HCT116 (cell line): ENCODE results near the gene SUGCT. TPM values are rescaled to one million over a fixed set of nuclear protein-coding genes. Genes with fewer than 3 reads are reported as not detected.

Experiments
- ATAC-seq: fragments of 200-7000 bp; cut with Tn5 transposase; 2 replicates; pipeline ENCODE4 v1.9.1; 2020; ENCODE audit warnings: mild to moderate bottlenecking, moderate library complexity
- BruUV-seq: library from RNA; stranded (reverse); fragments of 400-500 nt; replicated peaks from 2 replicates; lab custom pipeline; 2021; lab: Mats Ljungman, UMichigan
- CTCF ChIA-PET: fragments of 300-600 bp; sonication (Branson Sonifier 250); formaldehyde crosslinking; loops from one replicate; lab custom pipeline; 2021; ENCODE audit warnings: antibody characterized with exemption; lab: Charles Lee
- POLR2A ChIA-PET: fragments of 300-600, 350-600 bp; sonication (Branson Sonifier 250); formaldehyde crosslinking; loops from one replicate; lab custom pipeline; 2021; ENCODE audit warnings: antibody characterized with exemption; lab: Charles Lee
- RAD21 ChIA-PET, 2 experiments: fragments of 300-600 bp; sonication (Branson Sonifier 250); formaldehyde crosslinking; loops; one replicate each; lab custom pipeline; 2023; ENCODE audit warnings: low total read pairs in 2 of 2; ENCODE audit not compliant: uncharacterized antibody in 2 of 2, unreplicated experiment in 2 of 2, low non-redundant PET in 1 of 2; lab: Charles Lee
- DNase-seq: peaks from one replicate; pipeline ENCODE4 v3.0.0-alpha.2; 2010; ENCODE audit warnings: low read depth, low spot score
- H2AFZ ChIP-seq: fragments of 200-600 bp; shearing (Covaris generic), sonication (generic); 2 replicates; pipeline ENCODE4 v1.6.1; 2017; ENCODE audit warnings: low read depth, mixed run types, mixed read lengths, antibody characterized with exemption, low read length; ENCODE audit not compliant: poor library complexity, severe bottlenecking
- H3K27ac ChIP-seq: 2 replicates; pipeline ENCODE4 v1.5.1; 2012; ENCODE audit warnings: low read depth, low read length
- H3K27me3 ChIP-seq: fragments of 200-600 bp; sonication (generic); 2 replicates; pipeline ENCODE4 v1.6.1; 2016; ENCODE audit warnings: mixed run types, low read length, mixed read lengths; ENCODE audit not compliant: insufficient read depth
- H3K36me3 ChIP-seq, 2 experiments: fragments of 200-500 bp in 1 of 2; fragments of 200-600 bp in 1 of 2; sonication (Bioruptor generic) in 1 of 2; sonication (generic) in 1 of 2; 2 replicates each; pipeline versions ENCODE4 v1.5.1 to v1.6.1; 2014 to 2016; ENCODE audit warnings: low read length in 2 of 2, inconsistent platforms in 1 of 2, mixed read lengths in 1 of 2, mixed run types in 1 of 2; ENCODE audit not compliant: insufficient read depth in 2 of 2, control insufficient read depth in 1 of 2
- H3K4me1 ChIP-seq, 2 experiments: fragments of 200-600 bp in 1 of 2; sonication (generic) in 1 of 2; 2 replicates each; pipeline versions ENCODE4 v1.5.1 to v1.6.1; 2012 to 2017; ENCODE audit warnings: low read length in 2 of 2, inconsistent platforms in 1 of 2, mild to moderate bottlenecking in 1 of 2, mixed read lengths in 1 of 2, mixed run types in 1 of 2, moderate library complexity in 1 of 2; ENCODE audit not compliant: insufficient read depth in 2 of 2, control insufficient read depth in 1 of 2
- H3K4me2 ChIP-seq: fragments of 200-600 bp; sonication (generic); 2 replicates; pipeline ENCODE4 v1.6.1; 2017; ENCODE audit warnings: mixed run types, low read length, mixed read lengths
- H3K4me3 ChIP-seq, 2 experiments: fragments of 200-600 bp in 1 of 2; sonication (generic) in 1 of 2; replicated peaks in 1 of 2; 2 replicates each; pipeline ENCODE4 v1.5.1; 2011 to 2016; ENCODE audit warnings: low read length in 2 of 2, control low read depth in 1 of 2, low read depth in 1 of 2, mild to moderate bottlenecking in 1 of 2, mixed read lengths in 1 of 2, mixed run types in 1 of 2
- H3K79me2 ChIP-seq: fragments of 200-600 bp; sonication (generic); 2 replicates; pipeline ENCODE4 v1.6.1; 2017; ENCODE audit warnings: mild to moderate bottlenecking, mixed run types, low read length, moderate library complexity, mixed read lengths; ENCODE audit not compliant: insufficient read depth
- H3K9ac ChIP-seq: fragments of 200-600 bp; sonication (generic); 2 replicates; pipeline ENCODE4 v1.6.1; 2016; ENCODE audit warnings: low read length, mixed read lengths
- H3K9me2 ChIP-seq: fragments of 200-600 bp; sonication (generic), shearing (Covaris generic); 2 replicates; pipeline ENCODE4 v1.6.1; 2017; ENCODE audit warnings: mixed run types, mild to moderate bottlenecking, moderate library complexity; ENCODE audit not compliant: insufficient read depth
- H3K9me3 ChIP-seq, 2 experiments: fragments of 200-500 bp in 1 of 2; fragments of 200-600 bp in 1 of 2; sonication (Bioruptor generic) in 1 of 2; sonication (generic) in 1 of 2; 2 replicates each; pipeline ENCODE4 v1.6.1; 2014 to 2017; ENCODE audit warnings: low read length in 2 of 2, mixed read lengths in 2 of 2, inconsistent platforms in 1 of 2, low read depth in 1 of 2, mild to moderate bottlenecking in 1 of 2, mixed run types in 1 of 2, moderate library complexity in 1 of 2; ENCODE audit not compliant: control insufficient read depth in 1 of 2, insufficient read depth in 1 of 2
- H4K20me1 ChIP-seq: fragments of 200-600 bp; sonication (generic), shearing (Covaris generic); 2 replicates; pipeline ENCODE4 v1.6.1; 2017; ENCODE audit warnings: mixed run types, mild to moderate bottlenecking, moderate library complexity; ENCODE audit not compliant: insufficient read depth
- CEBPB ChIP-seq: IDR thresholded peaks from 2 replicates; pipeline ENCODE4 v1.6.1; 2012; ENCODE audit warnings: low read depth
- CTCF ChIP-seq, 3 experiments: fragments of 200-600 bp in 1 of 3; sonication (generic) in 1 of 3; IDR thresholded peaks in 2 of 3; conservative IDR thresholded peaks in 1 of 3; 2 replicates each; pipeline ENCODE4 v1.5.1; 2012 to 2017; ENCODE audit warnings: low read depth in 2 of 3, low read length in 2 of 3, antibody characterized with exemption in 1 of 3, borderline replicate concordance in 1 of 3, control low read depth in 1 of 3, mild to moderate bottlenecking in 1 of 3, mixed read lengths in 1 of 3, mixed run types in 1 of 3, moderate library complexity in 1 of 3; ENCODE audit not compliant: insufficient read depth in 1 of 3
- ELF1 ChIP-seq: IDR thresholded peaks from 2 replicates; pipeline ENCODE4 v1.6.1; 2012; ENCODE audit warnings: low read depth, borderline replicate concordance
- EZH2phosphoT487 ChIP-seq: fragments of 200-600 bp; IDR thresholded peaks from 2 replicates; pipeline ENCODE4 v1.6.1; 2018; ENCODE audit warnings: antibody characterized with exemption, borderline replicate concordance
- POLR2AphosphoS5 ChIP-seq: IDR thresholded peaks from 2 replicates; pipeline ENCODE4 v1.6.1; 2011; ENCODE audit warnings: mild to moderate bottlenecking, low read depth, low read length, moderate library complexity
- SIN3A ChIP-seq: IDR thresholded peaks from 2 replicates; pipeline ENCODE4 v1.6.1; 2012; ENCODE audit warnings: low read depth
- SP1 ChIP-seq: IDR thresholded peaks from 2 replicates; pipeline ENCODE4 v1.6.1; 2012; ENCODE audit warnings: low read depth
- TCF7L2 ChIP-seq: IDR thresholded peaks from 2 replicates; pipeline ENCODE4 v1.7.0; 2011; ENCODE audit warnings: borderline replicate concordance, inconsistent platforms; ENCODE audit not compliant: insufficient read depth, insufficient read length; ENCODE audit errors: extremely low read depth
- YY1 ChIP-seq: IDR thresholded peaks from 2 replicates; pipeline ENCODE4 v1.6.1; 2011; ENCODE audit warnings: low read length, low read depth, moderate library complexity, mild to moderate bottlenecking; ENCODE audit not compliant: insufficient replicate concordance; ENCODE audit errors: extremely low read depth
- intact Hi-C: fragments of 100-400 bp; cut with micrococcal nuclease; formaldehyde crosslinking; loops from 2 replicates; pipeline ENCODE4 v1.10.0; 2022
- total RNA-seq: library from RNA; stranded (reverse); gene quantifications from one replicate; pipeline ENCODE4 v1.2.1, GENCODE V29; 2021; ENCODE audit not compliant: unreplicated experiment
- TF ChIP-seq, protein P1 (sequence below): IDR thresholded peaks from 2 replicates; pipeline ENCODE4 v1.6.1; 2012

Gene SUGCT
- total RNA-seq, 1 experiment from 2014 or later: 4.4 TPM

- Histone ChIP-seq H3K9ac (no peak overlapping the region), H3K27ac (no peak overlapping the region), H4K20me1 (no peaks in the 10 kb centered on the region), H3K27me3 (no peaks in the 10 kb centered on the region), H3K36me3 (no peaks in the 10 kb centered on the region), H2AFZ (no peak overlapping the region), H3K4me2 (no peak overlapping the region), H3K4me1 (no peaks in the 10 kb centered on the region), H3K4me3 (no peak overlapping the region), H3K79me2 (no peaks in the 10 kb centered on the region), H3K9me3 (no peaks in the 10 kb centered on the region), H3K9me2 (no peaks in the 10 kb centered on the region)
- DNase-seq (no peak), ATAC-seq (no peak)
- TF ChIP-seq SIN3A: no peak
- TF ChIP-seq EZH2phosphoT487: no peak
- TF ChIP-seq, protein P1, sequence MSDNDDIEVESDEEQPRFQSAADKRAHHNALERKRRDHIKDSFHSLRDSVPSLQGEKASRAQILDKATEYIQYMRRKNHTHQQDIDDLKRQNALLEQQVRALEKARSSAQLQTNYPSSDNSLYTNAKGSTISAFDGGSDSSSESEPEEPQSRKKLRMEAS: no peak
- TF ChIP-seq ELF1: no peak
- no peak for TF ChIP-seq SP1
- TF ChIP-seq CEBPB: no peak
- no peak for TF ChIP-seq CTCF (IDR thresholded peaks at IDR 0.05 in 2 of 3, conservative IDR thresholded peaks at IDR 0.05 in 1 of 3; ENCODE audit: borderline replicate concordance in 1 of 3, insufficient read depth in 1 of 3, low read depth in 2 of 3, low read length in 2 of 3)
- no peak for TF ChIP-seq YY1
- TF ChIP-seq TCF7L2: no peak
- TF ChIP-seq POLR2AphosphoS5: no peak
- BruUV-seq: no TSS peak
- POLR2A ChIA-PET: no interaction called here
- RAD21 ChIA-PET: no interaction called here
- intact Hi-C loops: no loop called here
- CTCF ChIA-PET: no interaction called here
Observed at GRCh38 chr7:40530292-40530691, 395.5 kb downstream of the SUGCT start.
